HUES48 (cell line): ENCODE measurements around the gene DSC2.

ENCODE experiments used
- H3K27ac ChIP-seq: one replicate; pipeline ENCODE4 v1.7.0; 2013; ENCODE audit warnings: low read depth, low read length, inconsistent platforms
- H3K27me3 ChIP-seq: 2 replicates; pipeline ENCODE4 v1.6.1; 2013; ENCODE audit warnings: mild to moderate bottlenecking, low read length; ENCODE audit not compliant: control insufficient read depth, insufficient read depth
- H3K36me3 ChIP-seq: 2 replicates; pipeline ENCODE4 v1.6.1; 2013; ENCODE audit warnings: low read length; ENCODE audit not compliant: control insufficient read depth, insufficient read depth
- H3K4me1 ChIP-seq: 2 replicates; pipeline ENCODE4 v1.6.1; 2013; ENCODE audit warnings: mild to moderate bottlenecking, low read length; ENCODE audit not compliant: control insufficient read depth, insufficient read depth
- H3K4me3 ChIP-seq: 2 replicates; pipeline ENCODE4 v1.5.1; 2013; ENCODE audit warnings: mild to moderate bottlenecking, low read depth, low read length
- H3K9ac ChIP-seq: 2 replicates; pipeline ENCODE4 v1.6.1; 2013; ENCODE audit warnings: mild to moderate bottlenecking, low read depth, low read length, moderate library complexity
- H3K9me3 ChIP-seq: 2 replicates; pipeline ENCODE4 v1.6.1; 2013; ENCODE audit warnings: low read length; ENCODE audit not compliant: control insufficient read depth, insufficient read depth

The DSC2 gene

GRCh38 chr18:31064130-31064529 lies 38.1 kb downstream of the DSC2 start:
- no peak overlapping the region for H3K4me3 ChIP-seq
- H3K9ac ChIP-seq: no peak overlapping the region
- H3K9me3 ChIP-seq: no peaks in the 10 kb centered on the region
- no peak overlapping the region for H3K27ac ChIP-seq
- peaks cover 19% of the 10 kb centered on the region for H3K36me3 ChIP-seq
- no peaks in the 10 kb centered on the region for H3K4me1 ChIP-seq
- H3K27me3 ChIP-seq: no peaks in the 10 kb centered on the region

DNA sequence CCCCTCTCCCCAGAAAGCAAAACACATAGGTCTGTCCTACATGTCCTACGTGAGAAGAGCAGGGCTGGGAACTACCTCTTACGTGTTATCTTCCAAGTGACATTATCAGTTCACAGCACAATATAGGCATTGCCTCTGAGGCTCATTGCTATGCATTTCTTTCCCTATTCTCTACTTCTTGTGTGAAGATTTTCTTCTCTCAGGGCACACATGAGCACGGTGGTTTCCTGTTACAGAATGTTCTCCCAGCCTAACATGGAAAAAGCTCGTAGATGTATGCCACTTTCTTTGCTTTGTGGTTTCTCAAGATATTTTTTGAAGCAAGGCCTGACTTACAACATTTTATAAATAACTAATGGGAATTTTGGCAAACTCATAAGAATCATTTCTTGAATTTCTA lies 40.3 kb downstream of the DSC2 start:
- Histone ChIP-seq H3K9ac (no peak overlapping the region), H3K27ac (no peak overlapping the region)

DNA sequence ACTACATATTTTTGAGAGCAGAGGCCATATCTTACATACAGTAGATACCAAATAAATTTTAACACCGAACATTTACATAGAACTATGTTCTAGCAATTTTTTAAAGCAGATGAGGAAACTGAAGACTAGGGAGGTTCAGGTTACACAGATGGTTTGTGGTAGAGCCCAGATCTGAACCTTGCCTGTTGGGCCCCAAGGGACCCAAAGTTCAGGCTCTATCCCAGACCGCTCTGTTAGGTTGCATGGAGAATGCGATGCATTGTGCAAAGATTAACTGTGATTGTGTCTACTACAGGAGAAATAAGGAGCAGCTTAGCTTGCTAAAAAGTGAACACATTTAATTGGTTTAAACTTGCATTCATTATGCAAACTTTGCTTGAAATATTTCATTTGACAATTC lies 43.3 kb downstream of the DSC2 start:
- Histone ChIP-seq H3K4me1 (peaks cover 12% of the 10 kb centered on the region), H3K36me3 (no peaks in the 10 kb centered on the region), H3K27ac (no peak overlapping the region)

More for the DNA sequence above, 40.3 kb downstream of the DSC2 start:
- Histone ChIP-seq H3K27me3 (no peaks in the 10 kb centered on the region), H3K36me3 (no peaks in the 10 kb centered on the region; the same call in 1 of the 2 replicates), H3K4me1 (peaks cover 2% of the 10 kb centered on the region; the same call in 1 of the 2 replicates), H3K4me3 (no peak overlapping the region), H3K9me3 (no peaks in the 10 kb centered on the region)

DNA sequence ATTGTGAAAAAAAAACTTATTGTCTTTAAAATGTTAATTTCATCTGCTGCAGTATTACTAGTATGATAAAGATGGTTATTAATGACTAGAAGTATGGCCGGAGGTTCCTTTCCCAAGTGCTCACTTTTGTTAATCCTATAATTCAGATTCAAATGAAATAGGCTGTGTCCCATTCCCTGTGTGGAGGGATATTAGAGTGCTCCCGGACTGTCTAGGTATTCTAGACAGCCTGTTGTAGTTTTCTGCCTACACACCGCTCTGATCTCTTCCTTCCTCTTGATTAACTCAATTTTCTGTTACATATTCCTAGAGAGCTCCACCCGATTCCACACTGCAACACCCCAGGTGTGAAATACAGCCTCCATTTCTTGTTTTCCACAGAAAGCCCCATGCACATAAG lies 44.3 kb downstream of the DSC2 start:
- H3K36me3 ChIP-seq: no peaks in the 10 kb centered on the region
- peaks cover 12% of the 10 kb centered on the region for H3K4me1 ChIP-seq
- H3K27me3 ChIP-seq: no peaks in the 10 kb centered on the region
- H3K9ac ChIP-seq: no peak overlapping the region
- H3K9me3 ChIP-seq: no peaks in the 10 kb centered on the region
- no peak overlapping the region for H3K4me3 ChIP-seq
- no peak overlapping the region for H3K27ac ChIP-seq

More for the DNA sequence above, 43.3 kb downstream of the DSC2 start:
- Histone ChIP-seq H3K4me3 (no peak overlapping the region), H3K9ac (no peak overlapping the region), H3K9me3 (no peaks in the 10 kb centered on the region), H3K27me3 (no peaks in the 10 kb centered on the region)

DNA sequence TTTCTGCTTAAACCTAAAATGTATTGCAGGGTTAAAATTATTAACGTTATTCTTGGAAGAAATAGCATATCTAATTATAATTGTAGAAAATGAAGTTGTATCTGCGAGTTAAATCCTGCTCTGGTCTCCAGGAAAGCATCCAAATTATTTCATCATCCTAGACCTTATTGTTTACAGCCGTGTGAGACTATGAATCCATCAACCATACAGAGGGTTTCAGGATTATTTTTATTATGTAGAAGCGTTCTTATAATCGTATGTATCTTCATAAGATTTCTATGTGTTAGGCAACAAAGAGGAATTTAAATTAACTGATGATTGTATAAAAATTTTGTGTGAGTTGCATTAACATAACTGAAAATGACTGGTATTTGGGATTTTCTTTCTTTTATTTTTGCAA lies 45.2 kb downstream of the DSC2 start:
- Histone ChIP-seq H3K9ac (no peak overlapping the region), H3K27ac (no peak overlapping the region), H3K27me3 (no peaks in the 10 kb centered on the region), H3K36me3 (no peaks in the 10 kb centered on the region), H3K9me3 (no peaks in the 10 kb centered on the region), H3K4me1 (peaks cover 12% of the 10 kb centered on the region), H3K4me3 (no peak overlapping the region)

DNA sequence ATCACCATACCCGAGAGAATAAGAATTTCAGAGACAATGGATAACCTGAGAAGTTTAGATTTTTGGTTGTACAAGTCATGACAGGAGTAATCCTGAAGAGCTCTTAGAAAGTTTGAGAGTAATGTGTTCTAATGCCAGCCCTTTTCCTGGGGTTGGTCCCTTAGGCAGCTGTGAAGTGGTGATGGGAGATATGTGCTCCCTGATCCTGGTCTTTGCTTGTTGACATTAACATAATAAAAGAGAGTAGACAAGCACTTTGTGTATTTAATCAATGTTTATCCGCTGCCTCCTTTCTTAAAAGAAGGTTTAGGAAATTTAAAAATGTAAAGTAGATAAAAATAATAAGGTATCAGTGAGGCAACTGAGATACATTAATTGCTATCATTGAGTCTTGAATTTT lies 45.9 kb downstream of the DSC2 start:
- no peaks in the 10 kb centered on the region for H3K9me3 ChIP-seq
- H3K9ac ChIP-seq: no peak overlapping the region
- H3K4me3 ChIP-seq: no peak overlapping the region
- no peaks in the 10 kb centered on the region for H3K36me3 ChIP-seq
- H3K4me1 ChIP-seq: peaks cover 12% of the 10 kb centered on the region
- H3K27me3 ChIP-seq: no peaks in the 10 kb centered on the region
- no peak overlapping the region for H3K27ac ChIP-seq

DNA sequence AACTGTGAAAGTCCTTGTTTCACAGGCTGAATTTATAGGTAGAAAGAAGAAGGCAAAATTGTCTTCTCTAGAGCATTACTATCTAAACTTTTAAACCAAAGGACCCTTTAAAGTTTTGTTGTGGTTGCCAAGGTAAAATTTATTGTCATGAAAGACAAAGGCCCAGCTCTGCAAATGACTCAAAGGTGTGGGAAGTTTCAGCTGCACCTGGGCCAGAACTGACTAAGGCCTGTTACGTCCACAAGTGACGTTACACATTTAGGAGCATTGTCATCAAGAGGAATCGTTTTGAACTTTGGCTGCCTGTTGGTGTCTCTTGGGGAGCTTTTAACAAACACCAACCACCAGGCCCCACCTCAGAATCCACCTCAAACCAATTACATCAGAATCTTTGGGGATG lies 51.6 kb downstream of the DSC2 start:
- Histone ChIP-seq H3K4me3 (no peak overlapping the region), H3K36me3 (no peaks in the 10 kb centered on the region), H3K4me1 (no peaks in the 10 kb centered on the region), H3K9me3 (no peaks in the 10 kb centered on the region), H3K27ac (no peak overlapping the region), H3K27me3 (peaks cover 6% of the 10 kb centered on the region; the same call in 1 of the 2 replicates), H3K9ac (no peak overlapping the region)

- Histone ChIP-seq H3K9ac (no peak overlapping the region), H3K36me3 (no peaks in the 10 kb centered on the region), H3K9me3 (no peaks in the 10 kb centered on the region), H3K27ac (no peak overlapping the region), H3K4me3 (no peak overlapping the region), H3K4me1 (no peaks in the 10 kb centered on the region), H3K27me3 (peaks cover 19% of the 10 kb centered on the region)
These were observed 53.0 kb downstream of the DSC2 start for GRCh38 chr18:31049189-31049588.

GRCh38 chr18:31048216-31048615 lies 54.0 kb downstream of the DSC2 start:
- Histone ChIP-seq H3K4me1 (0 out of 2 replicates have a peak, but pooled peaks cover 2% of the 10 kb centered on the region), H3K4me3 (no peak overlapping the region), H3K36me3 (no peaks in the 10 kb centered on the region), H3K27me3 (peaks cover 29% of the 10 kb centered on the region), H3K9ac (no peak overlapping the region), H3K27ac (no peak overlapping the region), H3K9me3 (no peaks in the 10 kb centered on the region)

DNA sequence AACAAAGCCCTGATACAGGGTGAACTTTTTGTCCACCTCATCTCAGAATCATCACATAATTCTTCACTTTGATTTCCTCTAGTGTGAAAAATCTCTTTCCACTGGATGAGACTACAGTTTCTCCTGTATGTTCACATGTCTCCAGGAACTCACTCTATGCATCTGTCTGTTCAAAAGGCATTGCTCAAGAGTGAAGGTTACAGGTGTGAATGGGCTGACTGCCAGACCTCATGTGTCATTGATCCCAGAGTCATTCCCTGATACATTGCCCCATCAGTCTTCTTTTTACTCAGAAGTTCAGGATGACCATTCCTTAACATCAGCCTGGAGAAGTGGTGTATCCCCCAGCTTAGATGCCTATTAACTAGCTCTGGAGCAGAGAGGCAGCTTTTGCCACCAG lies 55.3 kb downstream of the DSC2 start:
- Histone ChIP-seq H3K4me3 (no peak overlapping the region), H3K27me3 (peaks cover 42% of the 10 kb centered on the region), H3K36me3 (no peaks in the 10 kb centered on the region), H3K4me1 (0 out of 2 replicates have a peak, but pooled peaks cover 4% of the 10 kb centered on the region), H3K9me3 (no peaks in the 10 kb centered on the region), H3K27ac (no peak overlapping the region), H3K9ac (no peak overlapping the region)

GRCh38 chr18:31045599-31045998 lies 56.6 kb downstream of the DSC2 start:
- H3K4me1 ChIP-seq: peaks cover 13% of the 10 kb centered on the region
- H3K27ac ChIP-seq: no peak overlapping the region
- H3K9ac ChIP-seq: no peak overlapping the region
- peaks cover 55% of the 10 kb centered on the region for H3K27me3 ChIP-seq
- no peaks in the 10 kb centered on the region for H3K36me3 ChIP-seq
- no peak overlapping the region for H3K4me3 ChIP-seq
- no peaks in the 10 kb centered on the region for H3K9me3 ChIP-seq

GRCh38 chr18:31044926-31045325 lies 57.3 kb downstream of the DSC2 start:
- Histone ChIP-seq H3K4me1 (peaks cover 17% of the 10 kb centered on the region), H3K27me3 (peaks cover 62% of the 10 kb centered on the region), H3K4me3 (no peak overlapping the region), H3K27ac (no peak overlapping the region), H3K9me3 (no peaks in the 10 kb centered on the region), H3K36me3 (no peaks in the 10 kb centered on the region), H3K9ac (no peak overlapping the region)
